Pancreas (tissue), 10 donors: ENCODE measurements around the gene GNB2. TPM values are rescaled to one million over a fixed set of nuclear protein-coding genes. Genes with fewer than 3 reads are reported as not detected.

ENCODE experiments used
- ATAC-seq, 4 donors: fragments of 200-7000 bp; cut with Tn5 transposase; one replicate each; pipeline versions ENCODE4 v1.8.0 to v1.9.1; 2020; ENCODE audit warnings: mild to moderate bottlenecking in 4 of 4, moderate library complexity in 4 of 4
- DNase-seq, 6 donors: peaks; one replicate each; pipeline ENCODE4 v3.0.0-alpha.2; 2020
- FAIRE-seq: peaks from 2 replicates; lab custom pipeline; 2012; peaks lifted over from hg19 to GRCh38; lab: Jason Lieb, UNC
- H3K27ac ChIP-seq, 4 donors: fragments of 200-600 bp; sonication (generic); 1 replicate in 3 of 4; 2 replicates in 1 of 4; pipeline versions ENCODE4 v1.5.0 to v1.8.0; 2020
- H3K27me3 ChIP-seq, 4 donors: fragments of 200-600 bp; one replicate each; pipeline ENCODE4 v1.8.0; 2021
- H3K36me3 ChIP-seq, 3 donors: fragments of 200-600 bp; sonication (generic) in 1 of 3; one replicate each; pipeline versions ENCODE4 v1.5.0 to v1.8.0; 2020 to 2021
- H3K4me1 ChIP-seq, 3 donors: fragments of 200-600 bp; one replicate each; pipeline ENCODE4 v1.8.0; 2021
- H3K4me3 ChIP-seq, 4 donors: fragments of 200-600 bp; sonication (generic) in 2 of 4; one replicate each; pipeline versions ENCODE4 v1.5.0 to v1.8.0; 2020 to 2021
- H3K9me3 ChIP-seq, 4 donors: fragments of 200-600 bp; one replicate each; pipeline ENCODE4 v1.8.0; 2021
- WGBS, 2 donors: extraction: QIAGEN DNeasy Blood & Tissue Kit; methylation state at CpG; one replicate each; pipeline ENCODE4 v1.1.7; 2013; 5-methylcytosine and 5-hydroxymethylcytosine counted together
- intact Hi-C, 3 donors: fragments of 100-400 bp; cut with DNase I; formaldehyde crosslinking; loops; one replicate each; pipeline versions ENCODE4 v1.11.1 to v1.14.2; 2022
- polyA plus RNA-seq, 2 donors: library from polyadenylated mRNA; stranded (reverse); fragments of 200-250 nt; gene quantifications; one replicate each; pipeline ENCODE4 v1.2.3, GENCODE V29; 2013
- total RNA-seq, 6 donors: library from RNA; stranded (reverse); fragmentation: NEBNext Ultra II Directional in 4 of 6; extraction: Animal tissue kit (Norgen Biotek cat#: 25700) in 4 of 6; gene quantifications; one replicate each; pipeline versions ENCODE4 v1.2.1 to v1.2.4, GENCODE V29; 2021 to 2023
- TF ChIP-seq, protein P1 (sequence below), 4 donors: fragments of 200-600 bp; sonication (generic) in 3 of 4; IDR thresholded peaks; one replicate each; pipeline versions ENCODE4 v1.5.0 to v1.8.0; 2021; ENCODE audit warnings: antibody characterized with exemption in 4 of 4
- donor health status: healthy with polysubstance abuse.
- donor health status: DM: no; HTN: no; CAD: no; lungs with moderate emphysema.
- donor health status: DM: no; HTN: no; CAD: no.
- donor health status: control.
- donor health status: control.
- donor health status: Bipolar disorder and iron deficiency.
- donor health status: DM: yes; HTN: yes; CAD: no.
- donor health status: DM: no; HTN: no; CAD: no.
- donor health status: DM: no; HTN: no; CAD: no.
- donor health status: DM: yes; HTN: yes; CAD: no.

GNB2 gene
- total and polyA plus RNA-seq, 8 donors = 82.2 to 151 (median 104) TPM

- peak overlapping the region; percentile 87 to 91 (median 90) for H3K4me3 ChIP-seq
- H3K4me1 ChIP-seq = no peaks in the 10 kb centered on the region
- DNase-seq (peak; percentile 71 to 92 (median 78)), ATAC-seq (peak; percentile 4 to 13 (median 10)), FAIRE-seq (no peak)
- WGBS, 2 donors = 5 to 9% methylated on average over 37 to 59 of the region's 59 CpGs
- TF ChIP-seq, protein P1, sequence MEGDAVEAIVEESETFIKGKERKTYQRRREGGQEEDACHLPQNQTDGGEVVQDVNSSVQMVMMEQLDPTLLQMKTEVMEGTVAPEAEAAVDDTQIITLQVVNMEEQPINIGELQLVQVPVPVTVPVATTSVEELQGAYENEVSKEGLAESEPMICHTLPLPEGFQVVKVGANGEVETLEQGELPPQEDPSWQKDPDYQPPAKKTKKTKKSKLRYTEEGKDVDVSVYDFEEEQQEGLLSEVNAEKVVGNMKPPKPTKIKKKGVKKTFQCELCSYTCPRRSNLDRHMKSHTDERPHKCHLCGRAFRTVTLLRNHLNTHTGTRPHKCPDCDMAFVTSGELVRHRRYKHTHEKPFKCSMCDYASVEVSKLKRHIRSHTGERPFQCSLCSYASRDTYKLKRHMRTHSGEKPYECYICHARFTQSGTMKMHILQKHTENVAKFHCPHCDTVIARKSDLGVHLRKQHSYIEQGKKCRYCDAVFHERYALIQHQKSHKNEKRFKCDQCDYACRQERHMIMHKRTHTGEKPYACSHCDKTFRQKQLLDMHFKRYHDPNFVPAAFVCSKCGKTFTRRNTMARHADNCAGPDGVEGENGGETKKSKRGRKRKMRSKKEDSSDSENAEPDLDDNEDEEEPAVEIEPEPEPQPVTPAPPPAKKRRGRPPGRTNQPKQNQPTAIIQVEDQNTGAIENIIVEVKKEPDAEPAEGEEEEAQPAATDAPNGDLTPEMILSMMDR (IDR thresholded peaks at IDR 0.05) = no peak
- H3K27me3 ChIP-seq = no peaks in the 10 kb centered on the region
- peak overlapping the region; percentile 36 to 98 (median 96) for H3K27ac ChIP-seq
- intact Hi-C loops = loop anchor here in 1 of 3 donors (2.0 kb wide), 1 partner anchor 15 kb away; no protein-coding TSS in a partner anchor
- H3K36me3 ChIP-seq = peaks cover 3 to 24% (median 16%) of the 10 kb centered on the region in 3 donors
- H3K9me3 ChIP-seq = no peaks in the 10 kb centered on the region
Measured at GRCh38 chr7:100675581-100676350, 2.2 kb downstream of the GNB2 start.

DNA sequence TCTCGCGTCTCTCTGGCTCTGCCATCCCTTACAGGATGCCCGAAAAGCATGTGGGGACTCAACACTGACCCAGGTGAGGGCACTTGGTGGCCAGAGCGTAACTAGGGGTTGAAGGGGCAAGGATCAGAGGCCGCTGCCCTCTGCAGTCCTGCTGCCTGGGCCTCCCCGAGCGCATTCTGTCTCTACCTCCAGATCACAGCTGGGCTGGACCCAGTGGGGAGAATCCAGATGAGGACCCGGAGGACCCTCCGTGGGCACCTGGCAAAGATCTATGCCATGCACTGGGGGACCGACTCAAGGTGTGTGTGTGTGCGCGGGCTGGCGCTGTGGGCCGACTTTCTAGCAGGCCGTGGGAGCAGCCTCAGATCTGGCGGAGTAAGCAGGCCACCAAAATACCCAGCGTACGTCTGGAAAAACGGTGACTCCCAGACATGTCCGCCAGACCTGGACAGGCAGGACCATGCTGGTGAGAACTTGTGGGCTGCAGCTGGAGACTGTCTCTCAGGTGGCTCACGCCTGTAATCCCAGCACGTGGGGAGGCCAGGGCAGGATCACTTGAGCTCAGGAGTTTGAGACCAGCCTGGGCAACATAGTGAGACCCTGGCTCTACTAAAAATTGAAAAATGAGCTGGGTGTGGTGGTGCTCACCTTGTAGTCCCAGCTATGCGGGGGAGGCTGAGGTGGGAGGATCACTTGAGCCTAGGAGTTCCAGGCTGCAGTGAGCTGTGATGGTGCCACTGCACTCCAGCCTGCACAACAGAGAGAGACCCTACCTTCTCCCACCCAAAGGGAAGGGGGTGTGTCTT lies 3.2 kb downstream of the GNB2 start:
- Histone ChIP-seq H3K27ac (peak overlapping the region in 3 of 4 donors; percentile 93 to 98 (median 98)), H3K4me3 (peak overlapping the region in 2 of 4 donors; percentile 89 to 91), H3K27me3 (no peaks in the 10 kb centered on the region), H3K9me3 (no peaks in the 10 kb centered on the region), H3K36me3 (peaks cover 3 to 31% (median 20%) of the 10 kb centered on the region in 3 donors), H3K4me1 (no peaks in the 10 kb centered on the region)
- FAIRE-seq = no peak
- intact Hi-C loops = loop anchor here in 1 of 3 donors (2.0 kb wide), 1 partner anchor 14 kb away; no protein-coding TSS in a partner anchor
- ATAC-seq = no peak
- TF ChIP-seq, protein P1 (IDR thresholded peaks at IDR 0.05) = no peak
- 81 to 85% methylated on average over 23 of the region's 23 CpGs for WGBS, 2 donors
- peak in 4 of 6 donors; percentile 33 to 79 (median 46) for DNase-seq

- ATAC-seq (no peak), FAIRE-seq (no peak), DNase-seq (peak in 4 of 6 donors; percentile 30 to 80 (median 52))
- TF ChIP-seq, protein P1 (IDR thresholded peaks at IDR 0.05) = no peak
- Histone ChIP-seq H3K9me3 (no peaks in the 10 kb centered on the region), H3K27ac (no peak overlapping the region), H3K27me3 (no peaks in the 10 kb centered on the region), H3K4me3 (no peak overlapping the region), H3K4me1 (no peaks in the 10 kb centered on the region), H3K36me3 (peaks cover 3 to 38% (median 27%) of the 10 kb centered on the region in 3 donors)
- 89 to 92% methylated on average over 35 to 36 of the region's 36 CpGs for WGBS, 2 donors
- intact Hi-C loops = loop anchor here in 1 of 3 donors (2.0 kb wide), 1 partner anchor 13 kb away; no protein-coding TSS in a partner anchor
Measured at GRCh38 chr7:100677308-100678267, 4.0 kb downstream of the GNB2 start.

DNA sequence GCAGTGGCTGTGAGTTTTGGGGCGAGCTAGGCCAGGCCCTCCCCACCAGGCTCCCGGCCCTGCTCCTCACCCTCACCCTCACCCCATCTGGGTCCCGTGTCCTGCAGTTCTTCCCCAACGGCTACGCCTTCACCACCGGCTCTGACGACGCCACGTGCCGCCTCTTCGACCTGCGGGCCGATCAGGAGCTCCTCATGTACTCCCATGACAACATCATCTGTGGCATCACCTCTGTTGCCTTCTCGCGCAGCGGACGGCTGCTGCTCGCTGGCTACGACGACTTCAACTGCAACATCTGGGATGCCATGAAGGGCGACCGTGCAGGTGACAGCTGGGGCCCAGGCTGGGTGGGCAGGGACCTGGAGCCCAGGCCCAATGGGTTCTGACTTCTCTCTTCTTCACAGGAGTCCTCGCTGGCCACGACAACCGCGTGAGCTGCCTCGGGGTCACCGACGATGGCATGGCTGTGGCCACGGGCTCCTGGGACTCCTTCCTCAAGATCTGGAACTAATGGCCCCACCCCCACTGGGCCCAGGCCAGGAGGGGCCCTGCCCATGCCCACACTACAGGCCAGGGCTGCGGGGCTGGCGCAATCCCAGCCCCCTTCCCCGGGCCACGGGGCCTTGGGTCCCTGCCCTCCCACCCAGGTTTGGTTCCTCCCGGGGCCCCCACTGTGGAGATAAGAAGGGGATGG lies 4.9 kb downstream of the GNB2 start:
- Histone ChIP-seq H3K4me1 (no peaks in the 10 kb centered on the region), H3K9me3 (no peaks in the 10 kb centered on the region), H3K27ac (no peak overlapping the region), H3K27me3 (no peaks in the 10 kb centered on the region), H3K36me3 (peaks cover 3 to 46% (median 33%) of the 10 kb centered on the region in 3 donors), H3K4me3 (no peak overlapping the region)
- DNase-seq (peak in 4 of 6 donors; percentile 40 to 83 (median 56)), ATAC-seq (no peak), FAIRE-seq (no peak)
- WGBS, 2 donors = 83 to 85% methylated on average over 35 of the region's 35 CpGs
- intact Hi-C loops = no loop called here
- TF ChIP-seq, protein P1 (IDR thresholded peaks at IDR 0.05) = no peak
